Right renal pelvis (tissue), 4 donors: Measurements from ENCODE around the gene LGALS1. TPM values are rescaled to one million over a fixed set of nuclear protein-coding genes. Genes with fewer than 3 reads are reported as not detected.

Source experiments
- DNase-seq, 4 donors: peaks; one replicate each; pipeline ENCODE4 v3.0.0-alpha.2; 2013; ENCODE audit warnings: low read depth in 4 of 4, low spot score in 3 of 4, missing footprints in 1 of 4
- polyA plus RNA-seq, 4 donors: library from polyadenylated mRNA; unstranded; fragments of 120-200 nt; gene quantifications; one replicate each; pipeline ENCODE4 v1.2.1, GENCODE V29; 2013; ENCODE audit not compliant: insufficient read length in 4 of 4

Gene LGALS1
- polyA plus RNA-seq, 4 donors: 322 to 518 (median 359) TPM

- no peak for DNase-seq
Measured at GRCh38 chr22:37661160-37661924, 14.1 kb upstream of the LGALS1 start.

DNA sequence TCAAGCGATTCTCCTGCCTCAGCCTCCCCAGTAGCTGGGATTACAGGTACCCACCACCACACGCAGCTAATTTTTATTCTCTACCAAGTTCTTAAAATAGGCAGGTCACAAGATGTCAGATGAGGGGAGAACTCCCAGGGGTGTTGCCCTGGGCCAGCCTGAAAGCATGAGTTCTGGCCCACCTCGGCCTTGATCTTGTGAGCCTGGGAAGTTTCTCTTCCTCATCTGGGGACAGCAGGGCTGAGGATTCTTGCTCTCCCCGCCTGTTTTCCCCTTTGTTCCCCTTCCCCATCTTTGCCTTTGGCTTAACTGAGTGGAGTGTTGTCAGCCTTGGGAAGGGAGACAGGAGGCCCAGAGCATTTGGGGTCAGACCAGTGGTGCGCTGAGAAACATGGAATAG lies 13.4 kb upstream of the LGALS1 start:
- no peak for DNase-seq

- DNase-seq: no peak
Measured at GRCh38 chr22:37663521-37664140, 11.8 kb upstream of the LGALS1 start.

- no peak for DNase-seq
Measured at GRCh38 chr22:37664249-37665101, 11.0 kb upstream of the LGALS1 start.

DNA sequence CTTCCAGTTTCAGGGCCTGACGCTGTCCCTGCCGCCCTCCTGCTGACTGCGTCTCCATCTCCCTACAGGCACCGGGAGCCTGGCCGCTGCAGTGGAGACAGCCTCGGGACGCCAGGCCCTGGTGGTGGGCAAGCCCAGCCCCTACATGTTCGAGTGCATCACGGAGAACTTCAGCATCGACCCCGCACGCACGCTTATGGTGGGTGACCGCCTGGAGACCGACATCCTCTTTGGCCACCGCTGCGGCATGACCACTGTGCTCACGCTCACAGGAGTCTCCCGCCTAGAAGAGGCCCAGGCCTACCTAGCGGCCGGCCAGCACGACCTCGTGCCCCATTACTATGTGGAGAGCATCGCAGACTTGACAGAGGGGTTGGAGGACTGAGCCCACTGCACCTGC lies 9.9 kb upstream of the LGALS1 start:
- DNase-seq: no peak

DNA sequence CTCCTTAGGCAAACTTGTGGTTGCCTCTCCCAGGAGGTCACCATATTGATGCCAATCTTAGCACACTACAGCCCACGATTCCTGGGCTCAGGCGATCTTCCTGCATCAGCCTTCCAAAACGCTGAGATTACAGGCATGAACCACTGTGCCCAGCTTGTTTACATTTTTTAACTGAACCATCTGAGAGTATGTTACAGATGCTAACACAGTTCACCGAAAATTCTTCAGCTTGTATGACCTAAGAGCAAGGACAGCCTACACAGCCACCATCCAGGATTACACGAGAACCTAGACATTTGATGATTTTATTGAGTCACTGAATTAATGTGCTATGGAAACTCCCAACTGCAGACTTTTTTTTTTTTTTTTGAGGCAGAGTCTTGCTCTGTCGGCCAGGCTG lies 5.8 kb upstream of the LGALS1 start:
- DNase-seq: no peak

- no peak for DNase-seq
Measured at GRCh38 chr22:37672206-37672919, 3.1 kb upstream of the LGALS1 start.

GRCh38 chr22:37672920-37673455 lies 2.4 kb upstream of the LGALS1 start:
- no peak for DNase-seq

GRCh38 chr22:37674248-37674647 lies 1.2 kb upstream of the LGALS1 start:
- DNase-seq: no peak

DNA sequence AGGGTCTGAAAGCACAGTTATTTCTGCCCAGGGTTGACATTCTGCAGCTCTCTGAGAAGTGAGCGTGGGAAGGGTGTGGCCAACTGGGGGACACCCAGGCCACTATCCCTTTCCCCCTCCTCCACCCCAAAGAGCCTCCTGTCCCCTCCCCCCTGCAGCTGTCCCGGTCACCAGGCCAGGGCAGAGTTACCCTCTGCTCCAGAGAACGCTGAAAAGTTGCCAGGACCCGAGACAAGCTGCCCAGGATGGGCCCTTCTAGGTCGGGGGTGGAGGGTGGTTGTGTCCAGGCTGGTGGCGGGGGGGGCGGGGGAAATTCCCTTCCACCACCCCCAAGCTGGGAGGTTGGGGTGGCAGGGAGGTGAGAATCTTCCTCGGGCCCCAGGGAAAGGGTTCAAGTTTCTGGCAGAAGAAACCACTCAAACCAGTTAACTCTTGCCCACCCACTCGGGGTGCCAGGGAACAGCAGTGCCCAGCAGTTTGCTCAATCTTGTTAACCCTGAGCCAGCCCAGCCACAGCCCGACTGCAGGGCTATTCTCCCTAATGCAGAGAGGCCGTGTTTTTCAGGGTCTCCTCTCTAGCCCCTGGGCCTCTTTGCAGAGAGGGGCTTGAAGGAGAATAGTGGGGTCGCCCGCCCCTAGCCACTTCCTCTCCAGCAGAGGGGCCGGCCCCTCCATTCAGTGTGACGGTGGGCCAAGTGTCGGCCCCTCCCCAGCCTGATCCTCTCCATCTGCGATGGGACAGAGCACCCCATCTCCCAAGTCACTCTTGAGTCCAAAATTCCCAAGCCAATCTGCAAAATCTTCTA lies 697 bp downstream of the LGALS1 start:
- DNase-seq: no peak

- DNase-seq: peak in 2 of 4 donors; percentile 75 to 77
Measured at GRCh38 chr22:37676736-37677492, 1.5 kb downstream of the LGALS1 start.

DNA sequence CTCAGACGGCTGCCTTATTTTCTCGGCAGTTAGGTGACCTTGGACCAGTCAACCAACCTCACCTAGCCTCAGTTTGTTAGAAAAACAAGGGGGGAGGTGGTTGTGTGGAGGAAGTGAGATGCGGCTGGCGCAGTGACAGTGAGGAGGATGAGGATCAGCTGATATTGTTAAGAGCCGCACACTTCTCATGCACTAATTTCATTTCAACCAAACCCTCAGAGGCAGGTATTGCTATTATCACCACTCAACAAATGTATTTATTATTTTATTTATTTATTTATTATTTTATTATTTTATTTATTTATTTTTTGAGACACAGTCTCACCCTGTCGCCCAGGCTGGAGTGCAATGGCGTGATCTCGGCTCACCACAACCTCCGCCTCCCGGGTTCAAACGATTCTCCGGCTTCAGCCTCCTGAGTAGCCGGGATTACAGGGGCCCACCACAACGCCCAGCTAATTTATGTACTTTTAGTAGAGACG lies 2.1 kb downstream of the LGALS1 start:
- no peak for DNase-seq

DNA sequence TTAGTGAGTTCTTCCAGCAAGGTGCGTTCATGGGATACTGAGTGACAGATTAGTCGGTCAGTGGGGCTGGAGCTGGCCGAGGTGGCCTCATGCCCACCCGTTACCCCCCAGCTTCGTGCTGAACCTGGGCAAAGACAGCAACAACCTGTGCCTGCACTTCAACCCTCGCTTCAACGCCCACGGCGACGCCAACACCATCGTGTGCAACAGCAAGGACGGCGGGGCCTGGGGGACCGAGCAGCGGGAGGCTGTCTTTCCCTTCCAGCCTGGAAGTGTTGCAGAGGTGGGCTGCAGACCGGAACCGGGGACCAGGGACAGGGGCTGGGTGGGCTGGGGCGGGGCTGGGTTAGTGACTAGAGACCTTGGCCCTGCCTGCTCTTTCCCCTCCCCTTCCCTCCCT lies 2.9 kb downstream of the LGALS1 start:
- DNase-seq: no peak

DNA sequence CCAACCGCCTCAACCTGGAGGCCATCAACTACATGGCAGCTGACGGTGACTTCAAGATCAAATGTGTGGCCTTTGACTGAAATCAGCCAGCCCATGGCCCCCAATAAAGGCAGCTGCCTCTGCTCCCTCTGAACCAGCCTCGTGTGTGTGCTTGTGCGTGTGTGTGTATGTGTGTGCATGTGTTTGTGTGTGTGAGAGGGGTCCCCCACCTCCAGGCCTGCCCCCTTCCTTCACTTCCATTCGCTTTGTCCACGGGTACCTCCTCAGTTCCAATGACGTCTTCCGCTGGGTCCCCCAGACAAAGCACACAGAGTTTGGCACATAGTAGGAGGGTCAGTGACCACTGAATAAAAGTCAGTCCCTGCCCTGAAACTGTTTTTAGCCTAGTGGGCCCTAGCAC lies 4.2 kb downstream of the LGALS1 start:
- no peak for DNase-seq

GRCh38 chr22:37680191-37680851 lies 4.9 kb downstream of the LGALS1 start:
- DNase-seq: no peak

DNA sequence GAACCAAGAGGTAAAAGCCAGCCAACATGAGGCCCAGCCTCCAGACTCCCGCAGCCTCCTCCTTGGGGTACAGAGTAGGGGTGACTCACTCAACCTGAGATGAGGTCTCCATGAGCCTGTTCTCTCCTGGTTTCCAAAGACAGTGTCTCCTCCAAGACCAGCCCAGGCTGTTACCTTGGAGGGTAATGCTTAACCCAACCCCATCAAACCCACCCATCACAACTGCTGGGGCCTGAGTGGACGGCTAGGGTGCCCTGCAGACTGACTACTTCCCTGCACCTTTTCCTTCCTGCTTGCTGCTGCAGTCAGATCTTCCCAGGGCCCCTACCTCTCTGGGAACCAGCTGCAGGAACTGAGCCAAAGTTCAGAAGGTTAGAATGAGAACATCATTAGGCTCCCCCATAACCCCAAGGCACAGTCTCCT lies 5.6 kb downstream of the LGALS1 start:
- DNase-seq: no peak

DNA sequence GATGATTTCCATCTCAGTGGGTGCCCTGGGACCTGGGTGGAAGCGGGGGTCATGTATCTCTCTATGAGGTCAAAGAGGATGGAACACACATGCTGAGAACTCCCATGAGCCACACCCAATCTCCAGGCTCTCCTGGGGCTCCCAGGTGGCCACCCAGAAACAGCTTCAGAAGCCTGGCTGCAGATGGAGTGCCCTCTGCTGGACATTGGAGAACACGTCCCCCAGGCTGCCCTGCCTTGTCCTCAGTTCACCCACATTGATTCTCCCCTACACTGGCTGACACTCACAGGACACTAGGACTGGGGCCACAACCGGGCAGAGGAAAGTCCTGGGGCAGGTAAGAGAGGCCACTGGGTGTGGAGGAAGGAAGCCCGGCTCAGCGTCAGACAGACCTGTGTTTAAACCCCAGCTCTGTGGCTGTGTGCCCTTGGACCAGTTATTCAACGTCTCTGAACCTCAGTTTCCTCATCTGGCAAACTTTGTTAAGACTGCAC lies 6.2 kb downstream of the LGALS1 start:
- no peak for DNase-seq
